NOMO-1 treated with dmso at 0.1 percent for 144 hours (cell line): ENCODE measurements around the gene SIRPD.
A peak's percentile ranks its signal among the peaks of the same experiment; 100 is the strongest.
"Not testable (repeated sequence)": the region's sequence is repeated elsewhere in the genome, so short reads cannot be mapped to it uniquely, and the experiment has no call there.

Experiments used
- DNase-seq: peaks from one replicate; lab custom pipeline; 2025; ENCODE audit not compliant: unreplicated experiment; lab: John Stamatoyannopoulos, UW

SIRPD gene

GRCh38 chr20:1497371-1497770, 60.1 kb downstream of the SIRPD start:
- not testable (repeated sequence) for DNase-seq

GRCh38 chr20:1496930-1497329, 60.6 kb downstream of the SIRPD start:
- no peak for DNase-seq

GRCh38 chr20:1494436-1494835, 63.1 kb downstream of the SIRPD start:
- no peak for DNase-seq

GRCh38 chr20:1493536-1493935, 64.0 kb downstream of the SIRPD start:
- DNase-seq: no peak

GRCh38 chr20:1491860-1492642, 65.5 kb downstream of the SIRPD start:
- peak; percentile 45 for DNase-seq

- DNase-seq: peak; percentile 79
Measured at GRCh38 chr20:1491281-1491840, 66.1 kb downstream of the SIRPD start, which contains the start of gene SIRPB2. Gene SIRPB2 (minus strand): TSS chr20:1491420. CDS start chr20:1491359, 61 bp downstream.

GRCh38 chr20:1490643-1491195, 66.8 kb downstream of the SIRPD start:
- no peak for DNase-seq

GRCh38 chr20:1489764-1490436, 67.6 kb downstream of the SIRPD start:
- DNase-seq: peak; percentile 83

- no peak for DNase-seq
Measured at GRCh38 chr20:1489325-1489724, 68.2 kb downstream of the SIRPD start.

- no peak for DNase-seq
Measured at GRCh38 chr20:1486566-1486965, 70.9 kb downstream of the SIRPD start.

GRCh38 chr20:1484438-1485116, 72.9 kb downstream of the SIRPD start:
- no peak for DNase-seq
